GM19240 (cell line): ENCODE measurements around the gene MYMX.
"Not testable (repeated sequence)": the region's sequence is repeated elsewhere in the genome, so short reads cannot be mapped to it uniquely, and the experiment has no call there.

Experiments
- DNase-seq: peaks from one replicate; pipeline ENCODE4 v3.0.0; 2011; ENCODE audit warnings: low spot score; ENCODE audit not compliant: insufficient read length

MYMX gene

DNA sequence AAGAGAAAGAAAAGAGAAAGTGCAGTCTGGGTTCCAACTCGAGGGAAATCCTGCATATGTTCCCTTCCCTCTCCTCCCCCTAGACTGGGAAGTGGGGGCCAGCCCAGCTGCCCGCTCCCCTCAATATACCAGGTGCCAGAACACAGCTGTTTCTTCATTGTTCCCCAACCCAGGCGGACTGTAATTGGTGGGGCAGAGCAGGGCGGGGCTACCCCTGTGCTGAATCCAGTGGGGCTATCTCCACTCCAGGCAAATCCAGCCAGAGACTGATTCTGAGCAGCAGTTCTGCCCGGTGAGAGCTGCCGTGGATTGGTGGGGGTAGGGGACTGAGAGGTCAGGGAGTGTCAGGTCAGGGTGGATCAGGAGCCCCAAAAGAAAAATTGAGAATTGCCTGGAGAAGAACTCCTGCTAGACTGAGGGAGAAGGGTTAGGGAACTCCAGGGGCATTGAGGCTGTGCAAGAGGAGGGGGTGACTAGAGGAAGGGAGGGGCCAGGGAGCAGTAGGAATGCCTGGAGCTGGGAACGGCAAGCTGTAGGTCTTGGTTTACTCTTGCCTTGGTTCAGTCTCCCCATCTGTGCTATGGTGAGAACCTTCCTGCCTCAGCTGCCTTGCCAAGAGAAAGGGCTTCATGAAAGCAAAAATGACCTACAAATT lies at the start of gene MYMX:
TSS of gene MYMX (plus strand) at position 250 of the 655 bp plus-strand sequence. CDS start 546 bp downstream, outside the sequence.
- DNase-seq, result no peak

DNA sequence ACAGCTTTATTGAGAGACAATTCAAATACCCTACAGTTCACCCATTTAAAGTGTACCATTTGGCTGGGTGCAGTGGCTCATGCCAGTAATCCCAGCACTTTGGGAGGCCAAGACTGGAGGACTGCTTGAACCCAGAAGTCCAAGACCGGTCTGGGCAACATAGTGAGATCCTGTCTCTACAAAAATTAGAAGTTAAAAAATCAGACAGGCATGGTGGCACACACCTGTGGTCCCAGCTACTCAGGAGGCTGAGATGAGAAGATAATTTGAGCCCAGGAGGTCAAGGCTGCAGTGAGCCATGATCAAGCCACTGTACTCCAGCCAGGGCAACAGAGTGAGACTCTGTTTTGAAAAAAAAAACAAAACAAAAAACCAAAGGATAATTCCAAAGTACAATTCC lies 49.2 kb upstream of the MYMX start:
- DNase-seq, result no peak

DNA sequence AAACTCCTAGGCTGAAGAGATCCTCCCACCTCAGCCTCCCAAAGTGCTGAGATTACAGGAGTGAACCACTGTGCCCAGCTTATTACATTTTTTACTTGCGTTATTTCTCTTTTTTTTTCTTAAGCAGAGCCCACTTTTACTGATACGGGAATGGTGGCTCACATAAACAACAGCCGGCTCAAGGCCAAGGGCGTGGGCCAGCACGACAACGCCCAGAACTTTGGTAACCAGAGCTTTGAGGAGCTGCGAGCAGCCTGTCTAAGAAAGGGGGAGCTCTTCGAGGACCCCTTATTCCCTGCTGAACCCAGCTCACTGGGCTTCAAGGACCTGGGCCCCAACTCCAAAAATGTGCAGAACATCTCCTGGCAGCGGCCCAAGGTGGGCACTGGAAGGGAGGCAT lies 47.6 kb upstream of the MYMX start:
- DNase-seq, result no peak

DNA sequence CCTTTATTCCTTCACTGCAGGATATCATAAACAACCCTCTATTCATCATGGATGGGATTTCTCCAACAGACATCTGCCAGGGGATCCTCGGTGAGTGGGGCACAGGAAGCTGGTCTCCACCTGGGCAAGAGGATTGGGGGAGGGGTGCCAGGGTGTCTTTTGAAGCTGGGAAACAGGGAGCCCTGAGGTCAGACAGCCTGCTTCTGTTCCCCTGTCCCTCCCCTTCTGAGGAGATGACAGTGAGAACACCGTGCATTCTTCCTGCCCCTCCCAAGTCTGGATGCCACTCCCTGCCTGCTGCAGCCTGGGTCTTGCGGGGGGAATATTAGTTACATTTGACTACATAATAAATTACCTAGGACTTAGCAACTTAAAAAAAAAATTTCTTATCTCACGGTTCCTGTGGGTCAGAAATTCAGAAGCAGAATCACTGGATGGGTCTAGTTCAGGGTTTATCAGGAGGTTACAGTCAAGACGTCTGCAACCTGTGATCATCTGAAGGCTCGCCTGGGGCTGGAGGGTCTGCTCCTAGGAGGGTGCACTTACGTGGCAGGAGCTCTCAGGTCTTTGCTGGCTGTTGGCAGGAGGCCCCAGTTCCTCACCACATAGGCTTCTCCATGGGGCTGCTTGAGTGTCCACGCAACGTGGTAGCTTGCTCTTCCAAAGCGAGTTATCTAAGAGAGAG lies 46.7 kb upstream of the MYMX start:
- DNase-seq, result no peak

DNA sequence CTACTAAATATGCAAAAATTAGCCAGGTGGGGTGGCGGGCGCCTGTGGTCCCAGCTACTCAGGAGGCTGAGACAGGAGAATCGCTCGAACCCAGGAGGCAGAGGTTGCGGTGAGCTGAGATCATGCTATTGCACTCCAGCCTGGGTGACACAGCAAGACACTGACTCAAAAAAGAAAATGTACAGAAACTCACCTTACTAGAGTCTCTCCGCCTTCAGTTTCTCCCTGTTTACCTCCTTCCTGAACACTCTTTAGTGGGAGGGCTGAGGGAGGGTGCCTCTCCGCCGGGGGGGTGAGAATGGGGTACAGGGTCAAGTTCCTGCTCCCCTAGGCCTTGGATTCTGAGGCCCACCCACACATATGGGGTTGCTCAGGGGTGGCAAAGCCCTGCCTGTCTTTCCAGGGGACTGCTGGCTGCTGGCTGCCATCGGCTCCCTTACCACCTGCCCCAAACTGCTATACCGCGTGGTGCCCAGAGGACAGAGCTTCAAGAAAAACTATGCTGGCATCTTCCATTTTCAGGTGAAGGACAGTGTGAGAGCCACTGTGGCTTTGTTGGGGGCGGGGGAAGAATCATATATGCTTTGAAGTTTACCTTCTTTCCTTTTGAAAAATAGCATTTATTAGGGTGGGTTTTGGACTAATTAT lies 44.7 kb upstream of the MYMX start:
- DNase-seq, result no peak

DNA sequence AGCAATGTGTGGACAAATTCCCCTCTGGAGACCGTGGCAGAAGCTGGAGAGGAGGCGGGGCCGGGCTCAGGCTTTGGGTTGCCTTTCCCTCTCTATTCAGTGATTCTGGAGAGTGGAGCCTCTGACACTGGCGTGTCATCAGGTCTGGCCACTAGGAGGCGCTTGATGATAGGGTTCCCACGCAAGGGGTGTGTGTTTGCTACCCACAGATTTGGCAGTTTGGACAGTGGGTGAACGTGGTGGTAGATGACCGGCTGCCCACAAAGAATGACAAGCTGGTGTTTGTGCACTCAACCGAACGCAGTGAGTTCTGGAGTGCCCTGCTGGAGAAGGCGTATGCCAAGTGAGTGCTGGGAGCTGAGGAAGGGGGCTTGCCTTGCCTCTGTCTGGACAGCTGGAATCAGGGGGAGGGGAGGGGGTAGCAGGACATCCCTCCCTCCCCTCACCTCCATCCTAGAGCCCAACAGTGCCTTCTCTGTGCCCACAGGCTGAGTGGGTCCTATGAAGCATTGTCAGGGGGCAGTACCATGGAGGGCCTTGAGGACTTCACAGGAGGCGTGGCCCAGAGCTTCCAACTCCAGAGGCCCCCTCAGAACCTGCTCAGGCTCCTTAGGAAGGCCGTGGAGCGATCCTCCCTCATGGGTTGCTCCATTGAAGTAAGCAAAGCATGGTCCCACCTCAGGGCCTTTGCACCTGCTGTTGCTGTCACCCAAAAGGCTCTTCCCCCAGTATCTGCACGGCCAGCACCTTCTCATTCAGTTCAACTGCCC lies 43.8 kb upstream of the MYMX start:
- DNase-seq, result peak; percentile 92

DNA sequence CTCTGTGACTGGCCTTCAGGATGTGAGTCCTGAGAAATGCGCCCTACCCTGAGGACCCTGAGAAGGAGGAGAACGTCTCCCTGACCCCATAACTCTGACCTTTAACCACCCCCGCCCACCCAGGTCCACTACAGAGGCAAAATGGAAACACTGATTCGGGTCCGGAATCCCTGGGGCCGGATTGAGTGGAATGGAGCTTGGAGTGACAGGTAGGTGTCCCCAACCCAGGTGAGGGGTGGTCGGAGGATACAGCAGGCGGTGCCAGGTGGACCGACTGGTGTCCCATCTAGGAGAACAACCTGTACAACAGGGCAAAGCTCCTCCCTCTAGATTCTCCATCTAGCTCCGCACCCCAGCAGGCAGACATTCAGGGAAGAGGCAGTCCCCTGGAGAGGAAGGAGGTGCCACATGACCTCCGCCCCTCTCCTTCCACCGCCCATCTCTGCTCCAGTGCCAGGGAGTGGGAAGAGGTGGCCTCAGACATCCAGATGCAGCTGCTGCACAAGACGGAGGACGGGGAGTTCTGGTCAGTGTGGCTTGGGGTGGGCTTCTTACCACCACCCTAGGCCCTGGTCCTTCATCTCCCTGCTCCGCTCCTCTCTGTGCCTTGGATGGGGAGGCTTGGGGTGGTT lies 40.5 kb upstream of the MYMX start:
- no peak for DNase-seq

DNA sequence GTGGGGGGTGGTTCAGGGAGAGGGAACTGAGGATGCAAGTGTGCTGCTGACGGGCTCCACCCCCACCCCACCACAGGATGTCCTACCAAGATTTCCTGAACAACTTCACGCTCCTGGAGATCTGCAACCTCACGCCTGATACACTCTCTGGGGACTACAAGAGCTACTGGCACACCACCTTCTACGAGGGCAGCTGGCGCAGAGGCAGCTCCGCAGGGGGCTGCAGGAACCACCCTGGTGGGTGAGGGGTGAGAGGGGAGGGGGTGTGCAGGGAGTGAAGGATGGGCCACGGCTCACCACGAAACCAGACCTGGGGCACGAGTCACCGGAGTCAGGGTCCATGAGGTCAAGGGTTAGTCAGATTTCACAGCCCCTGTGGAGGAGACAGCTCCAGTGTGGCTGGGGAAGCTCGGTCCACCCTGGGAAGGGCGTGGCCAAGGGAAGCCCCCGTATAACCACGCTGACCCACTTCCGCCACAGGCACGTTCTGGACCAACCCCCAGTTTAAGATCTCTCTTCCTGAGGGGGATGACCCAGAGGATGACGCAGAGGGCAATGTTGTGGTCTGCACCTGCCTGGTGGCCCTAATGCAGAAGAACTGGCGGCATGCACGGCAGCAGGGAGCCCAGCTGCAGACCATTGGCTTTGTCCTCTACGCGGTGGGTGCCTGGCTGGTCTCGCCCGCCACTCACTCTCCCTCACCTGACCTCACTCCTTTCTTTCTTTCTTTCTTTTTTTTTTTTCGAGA lies 39.8 kb upstream of the MYMX start:
- DNase-seq, result no peak

DNA sequence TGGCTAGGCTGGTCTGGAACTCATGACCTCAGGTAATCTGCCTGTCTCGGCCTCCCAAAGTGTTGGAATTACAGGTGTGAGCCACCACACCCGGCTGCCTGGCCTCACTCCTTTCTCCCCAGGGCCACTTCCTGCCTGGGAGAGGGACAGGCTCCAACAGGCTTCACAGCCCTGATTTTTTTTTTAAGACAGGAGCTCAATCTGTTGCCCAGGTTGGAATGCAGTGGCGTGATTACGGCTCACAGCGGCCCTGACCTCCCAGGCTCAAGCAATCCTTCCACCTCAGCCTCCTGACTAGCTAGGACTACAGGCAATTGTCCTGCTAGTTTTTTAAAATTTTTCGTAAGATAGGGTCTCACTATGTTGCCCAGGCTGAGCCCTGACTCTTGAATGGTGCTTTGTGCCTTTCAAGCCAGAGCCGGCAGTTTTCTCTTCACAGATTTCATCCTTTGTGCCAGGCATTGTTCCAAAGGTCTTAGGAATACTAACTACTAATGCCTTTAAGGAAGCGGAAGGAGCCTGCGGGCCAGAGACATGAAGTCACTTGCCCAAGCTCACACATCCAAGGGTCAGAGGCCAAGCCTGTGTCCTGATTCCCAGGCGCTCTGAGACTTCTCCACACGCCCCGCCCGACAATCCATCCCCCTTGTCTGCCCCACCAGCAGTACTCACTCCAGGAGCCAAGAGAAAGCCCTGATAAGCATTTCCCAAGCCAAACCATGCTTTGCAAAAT lies 38.9 kb upstream of the MYMX start:
- DNase-seq, result no peak

DNA sequence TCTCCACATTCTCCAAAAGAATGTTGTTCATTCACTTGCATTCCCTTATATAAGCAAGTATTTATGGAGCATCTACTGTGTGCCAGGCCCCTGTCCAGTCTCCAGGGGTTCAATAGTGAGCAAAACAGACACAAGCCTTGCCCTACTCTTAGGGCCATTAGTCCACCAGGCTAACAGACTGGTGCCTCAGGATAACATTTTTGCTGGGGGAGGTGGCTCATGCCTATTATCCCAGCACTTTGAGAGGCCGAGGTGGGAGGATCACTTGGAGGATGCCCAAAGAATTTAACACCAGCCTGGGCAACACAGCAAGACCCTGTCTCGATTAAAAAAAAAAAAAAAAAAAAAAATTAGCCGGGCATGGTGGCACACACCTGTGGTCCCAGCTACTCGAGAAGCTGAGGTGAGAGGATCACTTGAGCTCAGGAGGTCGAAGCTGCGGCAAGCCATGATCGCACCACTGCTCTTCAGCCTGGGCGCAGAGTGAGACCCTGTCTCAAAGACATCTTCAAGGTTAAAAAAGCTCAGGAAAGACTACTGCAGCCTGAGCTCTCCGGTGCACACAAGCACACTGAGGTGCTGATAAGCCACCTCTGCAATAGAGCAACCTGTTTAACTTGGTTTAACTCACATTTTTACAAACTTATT lies 38.2 kb upstream of the MYMX start:
- no peak for DNase-seq

DNA sequence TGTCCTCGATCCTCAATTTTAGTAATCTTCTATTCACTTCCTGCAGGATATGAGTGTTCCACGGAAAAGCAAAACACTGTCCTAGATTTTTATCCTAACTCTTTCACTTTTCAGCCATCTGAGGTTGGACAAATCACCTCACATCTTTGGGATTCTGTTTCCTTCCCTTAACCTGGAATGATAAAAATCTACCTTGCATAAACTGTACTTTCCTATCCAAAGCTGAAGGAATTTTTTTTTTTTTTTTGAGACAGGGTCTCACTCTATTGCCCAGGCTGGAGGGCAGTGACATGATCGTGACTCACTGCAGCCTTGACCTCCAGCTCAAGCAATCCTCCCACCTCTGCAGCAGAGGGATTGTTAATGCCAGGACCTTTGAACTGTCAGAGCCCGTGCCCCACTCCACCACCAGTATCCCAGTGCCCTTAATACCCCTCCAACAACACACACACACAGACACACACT lies 37.6 kb upstream of the MYMX start:
- DNase-seq, result no peak

DNA sequence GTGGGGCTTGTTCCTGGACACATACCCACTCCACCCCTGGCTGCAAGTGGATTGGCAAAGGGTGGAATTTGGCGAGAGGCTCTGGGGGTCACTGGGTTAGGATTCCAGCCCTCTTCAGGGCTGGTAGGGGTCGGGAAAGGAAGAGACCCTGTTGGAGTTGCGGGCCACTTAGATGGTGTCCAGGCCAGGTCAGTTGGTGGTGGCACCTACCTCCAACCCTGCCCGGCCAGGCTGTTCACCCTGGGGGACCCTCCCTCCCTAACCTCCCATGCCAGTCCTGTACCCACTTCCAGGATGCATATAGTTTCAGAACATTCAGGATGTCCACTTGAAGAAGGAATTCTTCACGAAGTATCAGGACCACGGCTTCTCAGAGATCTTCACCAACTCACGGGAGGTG lies 37.1 kb upstream of the MYMX start:
- no peak for DNase-seq

DNA sequence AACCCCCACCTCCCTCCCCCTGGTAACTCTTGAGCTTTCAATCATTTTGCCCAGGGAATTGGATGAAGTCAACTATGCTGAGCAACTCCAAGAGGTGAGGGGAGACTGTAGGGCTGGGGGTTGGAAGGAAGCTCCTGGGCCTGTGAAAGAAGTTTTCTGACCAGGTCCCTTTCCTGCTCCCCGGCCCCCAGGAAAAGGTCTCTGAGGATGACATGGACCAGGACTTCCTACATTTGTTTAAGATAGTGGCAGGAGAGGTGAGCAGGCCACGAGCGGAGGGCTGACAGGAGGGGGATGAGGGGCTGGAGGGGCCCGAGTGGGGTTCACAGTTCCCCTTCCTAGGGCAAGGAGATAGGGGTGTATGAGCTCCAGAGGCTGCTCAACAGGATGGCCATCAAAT lies 36.3 kb upstream of the MYMX start:
- no peak for DNase-seq

DNA sequence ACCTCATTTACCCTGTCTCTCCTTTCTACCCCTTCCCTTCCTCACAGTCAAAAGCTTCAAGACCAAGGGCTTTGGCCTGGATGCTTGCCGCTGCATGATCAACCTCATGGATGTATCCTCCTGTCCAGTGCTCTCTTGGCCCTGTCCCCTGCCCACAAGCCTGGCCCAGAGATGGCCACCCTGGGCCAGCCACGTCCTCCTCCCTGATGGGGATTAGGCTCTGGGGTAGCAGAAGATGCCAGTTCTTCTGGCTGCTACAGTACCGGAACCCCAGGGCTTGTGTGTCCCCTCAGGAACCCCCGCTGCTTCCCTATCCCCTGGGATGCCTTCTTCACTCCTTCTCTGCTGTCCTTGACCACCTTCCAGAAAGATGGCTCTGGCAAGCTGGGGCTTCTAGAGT lies 35.8 kb upstream of the MYMX start:
- DNase-seq, result no peak

DNA sequence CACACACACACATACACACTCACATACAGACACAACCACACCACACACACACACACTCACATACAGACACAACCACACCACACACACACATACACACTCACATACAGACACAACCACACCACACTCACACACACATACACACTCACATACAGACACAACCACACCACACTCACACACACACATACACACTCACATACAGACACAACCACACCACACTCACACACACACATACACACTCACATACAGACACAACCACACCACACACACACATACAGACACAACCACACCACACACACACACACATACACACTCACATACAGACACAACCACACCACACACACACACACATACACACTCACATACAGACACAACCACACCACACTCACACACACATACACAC lies 34.9 kb upstream of the MYMX start:
- DNase-seq, result not testable (repeated sequence)

DNA sequence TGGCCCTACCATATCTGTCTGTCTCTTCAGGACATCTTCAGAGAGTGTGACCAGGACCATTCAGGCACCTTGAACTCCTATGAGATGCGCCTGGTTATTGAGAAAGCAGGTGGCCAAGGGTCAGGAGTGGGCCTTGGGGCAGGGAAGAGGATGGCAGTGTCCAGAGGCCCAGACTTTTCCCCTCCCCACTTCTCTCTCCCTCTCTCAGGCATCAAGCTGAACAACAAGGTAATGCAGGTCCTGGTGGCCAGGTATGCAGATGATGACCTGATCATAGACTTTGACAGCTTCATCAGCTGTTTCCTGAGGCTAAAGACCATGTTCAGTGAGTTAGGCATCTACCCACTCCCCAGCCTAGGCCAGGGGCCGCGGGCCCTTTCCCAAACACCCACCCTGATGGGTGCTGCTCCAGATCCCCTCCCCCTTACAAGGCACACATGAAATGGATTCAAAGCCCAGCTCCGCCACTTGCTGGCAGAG lies 33.8 kb upstream of the MYMX start:
- DNase-seq, result no peak

DNA sequence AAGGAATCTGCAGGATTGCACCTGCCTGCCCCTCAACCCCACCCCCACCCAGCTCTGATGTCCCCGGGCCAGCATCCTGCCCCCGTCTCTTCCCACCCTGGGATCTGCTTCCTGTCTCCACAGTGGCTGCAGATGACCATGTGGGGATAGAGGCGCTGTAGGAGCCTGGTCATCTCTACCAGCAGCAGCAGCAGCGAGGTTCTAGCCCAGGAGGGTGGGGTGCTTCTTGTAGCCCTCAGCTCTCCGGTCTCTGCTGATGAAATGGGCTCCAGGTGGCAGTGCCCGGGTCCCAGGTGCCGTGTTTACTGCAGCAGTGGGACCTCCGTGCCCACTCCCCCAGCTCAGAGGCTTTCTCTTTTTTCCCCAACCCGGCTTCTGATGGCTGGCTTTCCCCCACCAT lies 32.9 kb upstream of the MYMX start:
- DNase-seq, result no peak

DNA sequence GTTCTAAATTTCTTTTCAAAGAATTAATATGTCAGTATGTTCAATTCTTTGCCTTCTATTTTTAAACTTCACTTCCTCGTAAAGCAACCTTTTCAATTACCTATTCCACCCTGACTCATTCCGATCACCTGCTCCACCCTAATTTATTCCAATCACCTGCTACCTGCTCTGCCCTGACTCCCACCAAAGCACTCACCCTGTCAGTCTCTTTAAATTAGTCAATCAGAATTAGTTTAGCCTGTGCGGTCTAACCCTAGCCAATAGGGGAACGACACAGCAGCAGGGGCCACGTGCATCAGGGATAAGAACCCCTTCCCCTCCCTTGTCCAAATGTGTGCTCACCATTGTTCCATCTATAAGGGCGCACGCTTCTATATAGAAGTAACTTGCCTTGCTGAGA lies 31.4 kb upstream of the MYMX start:
- not testable (repeated sequence) for DNase-seq

DNA sequence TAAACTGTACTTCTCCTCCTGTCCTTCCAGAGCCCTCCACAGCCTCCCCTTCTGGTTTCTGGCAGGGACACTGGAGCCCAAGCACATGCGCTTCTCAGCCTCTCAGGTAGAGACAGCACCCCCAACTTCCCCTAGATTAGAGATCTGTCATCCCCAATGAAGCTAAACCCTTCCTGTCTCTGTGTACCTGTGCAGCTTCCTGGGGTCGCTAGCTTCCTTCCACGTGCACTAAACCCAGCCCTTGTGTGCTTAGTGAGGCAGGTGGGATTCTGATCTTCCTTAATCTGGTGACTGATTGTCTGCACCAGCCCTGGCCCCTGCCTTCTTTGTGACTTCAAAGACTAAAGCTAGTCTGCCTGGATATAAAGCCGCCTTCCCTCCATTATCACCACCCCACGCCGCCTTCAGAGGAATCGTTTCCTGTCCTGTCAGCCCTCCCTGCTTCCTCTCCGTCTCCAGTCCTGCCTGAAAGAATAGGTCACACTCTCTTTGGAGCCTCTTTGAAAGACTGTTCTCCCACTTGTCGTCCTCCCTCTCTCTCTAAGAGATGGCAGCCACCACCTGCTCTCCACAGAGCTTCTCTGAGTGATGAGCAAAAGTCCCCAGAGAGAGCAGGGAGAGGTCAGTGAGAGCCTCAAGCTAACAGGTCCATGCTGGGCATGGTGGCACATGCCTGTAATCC lies 30.6 kb upstream of the MYMX start:
- no peak for DNase-seq
